ENCODE data around the gene AKT3.

DNA sequence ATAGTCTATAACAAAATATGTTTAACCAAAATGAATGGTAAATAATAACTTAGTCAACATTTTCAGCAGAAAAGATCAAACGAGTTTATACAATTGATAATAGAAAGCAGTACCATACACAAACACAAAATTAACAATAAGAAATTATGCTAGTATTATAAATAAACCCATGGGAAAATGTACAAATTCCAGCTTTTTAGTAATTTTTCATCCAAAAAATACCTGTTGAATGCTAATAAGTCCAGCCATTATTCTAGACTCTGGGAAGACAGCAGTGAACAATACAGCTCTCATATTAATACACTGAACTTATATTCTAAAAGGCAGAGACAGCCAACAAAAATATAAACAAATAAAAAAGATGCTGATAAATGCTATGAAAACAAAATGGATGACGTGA, 66.3 kb downstream of the AKT3 start:
- TF ChIP-seq POLR2A (IDR thresholded peaks at IDR 0.05): no peak
- TF ChIP-seq, protein P1, sequence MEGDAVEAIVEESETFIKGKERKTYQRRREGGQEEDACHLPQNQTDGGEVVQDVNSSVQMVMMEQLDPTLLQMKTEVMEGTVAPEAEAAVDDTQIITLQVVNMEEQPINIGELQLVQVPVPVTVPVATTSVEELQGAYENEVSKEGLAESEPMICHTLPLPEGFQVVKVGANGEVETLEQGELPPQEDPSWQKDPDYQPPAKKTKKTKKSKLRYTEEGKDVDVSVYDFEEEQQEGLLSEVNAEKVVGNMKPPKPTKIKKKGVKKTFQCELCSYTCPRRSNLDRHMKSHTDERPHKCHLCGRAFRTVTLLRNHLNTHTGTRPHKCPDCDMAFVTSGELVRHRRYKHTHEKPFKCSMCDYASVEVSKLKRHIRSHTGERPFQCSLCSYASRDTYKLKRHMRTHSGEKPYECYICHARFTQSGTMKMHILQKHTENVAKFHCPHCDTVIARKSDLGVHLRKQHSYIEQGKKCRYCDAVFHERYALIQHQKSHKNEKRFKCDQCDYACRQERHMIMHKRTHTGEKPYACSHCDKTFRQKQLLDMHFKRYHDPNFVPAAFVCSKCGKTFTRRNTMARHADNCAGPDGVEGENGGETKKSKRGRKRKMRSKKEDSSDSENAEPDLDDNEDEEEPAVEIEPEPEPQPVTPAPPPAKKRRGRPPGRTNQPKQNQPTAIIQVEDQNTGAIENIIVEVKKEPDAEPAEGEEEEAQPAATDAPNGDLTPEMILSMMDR (IDR thresholded peaks at IDR 0.05): no peak
- TF ChIP-seq POLR2AphosphoS5 (IDR thresholded peaks at IDR 0.05; ENCODE audit: insufficient read depth in 1 of 2, low read depth in 1 of 2): no peak

Data from vagina (tissue), 2 donors.